HEK293 (cell line): ENCODE data around the gene KLHL29.

Experiments used
- CTCF ChIA-PET: fragments of 350-600 bp; formaldehyde crosslinking; extraction: SDS; loops from one replicate; lab custom pipeline; 2021; ENCODE audit warnings: antibody characterized with exemption; lab: Yijun Ruan, JAX
- POLR2A ChIA-PET: fragments of 300-600 bp; formaldehyde crosslinking; extraction: SDS; loops from one replicate; lab custom pipeline; 2020; ENCODE audit warnings: antibody characterized with exemption, inconsistent platforms; lab: Yijun Ruan, JAX
- H3K27ac ChIP-seq: fragments of 200-500 bp; sonication (Bioruptor generic); 2 replicates; pipeline ENCODE4 v1.5.1; 2014; ENCODE audit warnings: low read depth, low read length, control low read depth, inconsistent platforms; ENCODE audit errors: extremely low read depth
- H3K36me3 ChIP-seq, 2 experiments: fragments of 200-500 bp in 1 of 2; sonication (Bioruptor generic) in 1 of 2; 1 replicate in 1 of 2; 2 replicates in 1 of 2; pipeline ENCODE4 v1.5.1; 2014 to 2017; ENCODE audit warnings: inconsistent platforms in 2 of 2, low read length in 2 of 2; ENCODE audit not compliant: control insufficient read depth in 2 of 2, insufficient read depth in 1 of 2
- H3K4me1 ChIP-seq: fragments of 200-500 bp; sonication (Bioruptor generic); 2 replicates; pipeline ENCODE4 v1.5.1; 2014; ENCODE audit warnings: mild to moderate bottlenecking, low read length, inconsistent platforms; ENCODE audit not compliant: control insufficient read depth, insufficient read depth
- H3K4me3 ChIP-seq: 2 replicates; pipeline ENCODE4 v1.5.1; 2011; ENCODE audit warnings: low read depth, mild to moderate bottlenecking, control low read depth, low read length, moderate library complexity
- H3K9me3 ChIP-seq: fragments of 200-500 bp; sonication (Bioruptor generic); 2 replicates; pipeline ENCODE4 v1.5.1; 2014; ENCODE audit warnings: low read depth, low read length, inconsistent platforms; ENCODE audit not compliant: control insufficient read depth, insufficient read depth
- ATF2 ChIP-seq: fragments of 450-650 bp; formaldehyde crosslinking; IDR thresholded peaks from 2 replicates; pipeline ENCODE4 v1.5.1; 2016; ENCODE audit warnings: missing biosample characterization, missing genetic modification characterization, low read depth
- FEZF1 ChIP-seq: fragments of 450-650 bp; formaldehyde crosslinking; IDR thresholded peaks from 2 replicates; pipeline ENCODE4 v1.5.1; 2016; ENCODE audit warnings: missing biosample characterization, missing genetic modification characterization
- MYNN ChIP-seq: fragments of 450-650 bp; formaldehyde crosslinking; IDR thresholded peaks from 2 replicates; pipeline ENCODE4 v1.5.1; 2016; ENCODE audit warnings: missing biosample characterization, missing genetic modification characterization, borderline replicate concordance
- SCRT2 ChIP-seq: fragments of 450-650 bp; formaldehyde crosslinking; IDR thresholded peaks from 2 replicates; pipeline ENCODE4 v1.5.1; 2016; ENCODE audit warnings: missing biosample characterization, missing genetic modification characterization
- SETDB1 ChIP-seq: IDR thresholded peaks from one replicate; pipeline ENCODE4 v1.6.1; 2017; ENCODE audit warnings: mild to moderate bottlenecking, low read length, moderate library complexity, mixed read lengths; ENCODE audit not compliant: insufficient read length
- SP7 ChIP-seq: fragments of 450-650 bp; formaldehyde crosslinking; IDR thresholded peaks from 2 replicates; pipeline ENCODE4 v1.5.1; 2016; ENCODE audit warnings: missing biosample characterization, missing genetic modification characterization
- ZBTB20 ChIP-seq: fragments of 450-650 bp; formaldehyde crosslinking; IDR thresholded peaks from 2 replicates; pipeline ENCODE4 v1.5.1; 2016; ENCODE audit warnings: missing biosample characterization, missing genetic modification characterization
- ZBTB48 ChIP-seq: fragments of 450-650 bp; formaldehyde crosslinking; IDR thresholded peaks from 2 replicates; pipeline ENCODE4 v1.5.1; 2016; ENCODE audit warnings: missing biosample characterization, missing genetic modification characterization
- ZIC2 ChIP-seq: fragments of 450-650 bp; formaldehyde crosslinking; IDR thresholded peaks from 2 replicates; pipeline ENCODE4 v1.5.1; 2016; ENCODE audit warnings: missing biosample characterization, missing genetic modification characterization
- ZNF140 ChIP-seq: fragments of 450-650 bp; formaldehyde crosslinking; IDR thresholded peaks from 2 replicates; pipeline ENCODE4 v1.5.1; 2016; ENCODE audit warnings: missing biosample characterization, missing genetic modification characterization
- ZNF16 ChIP-seq: fragments of 450-650 bp; formaldehyde crosslinking; IDR thresholded peaks from 2 replicates; pipeline ENCODE4 v1.5.1; 2016; ENCODE audit warnings: low read depth, missing biosample characterization, missing genetic modification characterization
- ZNF211 ChIP-seq: fragments of 450-650 bp; formaldehyde crosslinking; IDR thresholded peaks from 2 replicates; pipeline ENCODE4 v1.5.1; 2016; ENCODE audit warnings: low read depth, missing biosample characterization, missing genetic modification characterization
- ZNF223 ChIP-seq: fragments of 450-650 bp; formaldehyde crosslinking; IDR thresholded peaks from 2 replicates; pipeline ENCODE4 v1.5.1; 2016; ENCODE audit warnings: missing biosample characterization, missing genetic modification characterization
- ZNF26 ChIP-seq: fragments of 450-650 bp; formaldehyde crosslinking; IDR thresholded peaks from 2 replicates; pipeline ENCODE4 v1.5.1; 2016; ENCODE audit warnings: missing biosample characterization, missing genetic modification characterization
- ZNF350 ChIP-seq: fragments of 450-650 bp; formaldehyde crosslinking; IDR thresholded peaks from 2 replicates; pipeline ENCODE4 v1.5.0; 2017; ENCODE audit warnings: missing biosample characterization, mild to moderate bottlenecking, missing genetic modification characterization
- ZNF529 ChIP-seq: fragments of 450-650 bp; formaldehyde crosslinking; IDR thresholded peaks from 2 replicates; pipeline ENCODE4 v1.5.1; 2017; ENCODE audit warnings: missing genetic modification characterization, missing biosample characterization; ENCODE audit not compliant: insufficient replicate concordance
- ZNF639 ChIP-seq: fragments of 450-650 bp; formaldehyde crosslinking; IDR thresholded peaks from 2 replicates; pipeline ENCODE4 v1.5.1; 2016; ENCODE audit warnings: missing biosample characterization, missing genetic modification characterization
- ZSCAN16 ChIP-seq: fragments of 450-650 bp; formaldehyde crosslinking; IDR thresholded peaks from 2 replicates; pipeline ENCODE4 v1.5.1; 2016; ENCODE audit warnings: missing biosample characterization, missing genetic modification characterization
- ZSCAN23 ChIP-seq: fragments of 450-650 bp; formaldehyde crosslinking; IDR thresholded peaks from 2 replicates; pipeline ENCODE4 v1.5.1; 2016; ENCODE audit warnings: missing biosample characterization, missing genetic modification characterization
- ZSCAN5A ChIP-seq: fragments of 450-650 bp; formaldehyde crosslinking; IDR thresholded peaks from 2 replicates; pipeline ENCODE4 v1.5.1; 2016; ENCODE audit warnings: missing biosample characterization, missing genetic modification characterization

The KLHL29 gene

GRCh38 chr2:23615216-23616020, 230.4 kb downstream of the KLHL29 start:
- no peaks in the 10 kb centered on the region for H3K9me3 ChIP-seq
- no peaks in the 10 kb centered on the region for H3K36me3 ChIP-seq
- ChIA-PET POLR2A (no interaction called here), CTCF (no interaction called here)
- TF ChIP-seq ZNF350 (tag by site-specific recombination): no peak
- TF ChIP-seq ZNF223 (tag by site-specific recombination): no peak
- no peak for TF ChIP-seq ZNF26 (tag by site-specific recombination)
- no peak for TF ChIP-seq ZNF140 (tag by site-specific recombination)
- TF ChIP-seq ZNF639: no peak
- TF ChIP-seq ZSCAN23 (tag by site-specific recombination): no peak
- no peak for TF ChIP-seq ZSCAN5A (tag by site-specific recombination)
- no peak for TF ChIP-seq MYNN (tag by site-specific recombination)
- no peak for TF ChIP-seq ZSCAN16 (tag by site-specific recombination)
- TF ChIP-seq FEZF1 (tag by site-specific recombination): no peak
- TF ChIP-seq ZBTB20 (tag by site-specific recombination): no peak
- TF ChIP-seq SETDB1: no peak
- TF ChIP-seq SP7 (tag by site-specific recombination): no peak
- no peak for TF ChIP-seq ZNF16 (tag by site-specific recombination)
- TF ChIP-seq SCRT2: no peak
- no peak for TF ChIP-seq ATF2 (tag by site-specific recombination)
- no peak for TF ChIP-seq ZNF529 (tag by site-specific recombination)
- H3K27ac ChIP-seq: no peak overlapping the region
- H3K4me1 ChIP-seq: no peaks in the 10 kb centered on the region
- H3K4me3 ChIP-seq: no peak overlapping the region

GRCh38 chr2:23616630-23617029, 231.7 kb downstream of the KLHL29 start:
- Histone ChIP-seq H3K4me1 (no peaks in the 10 kb centered on the region), H3K27ac (no peak overlapping the region), H3K36me3 (no peaks in the 10 kb centered on the region), H3K4me3 (no peak overlapping the region), H3K9me3 (no peaks in the 10 kb centered on the region)
- POLR2A ChIA-PET: no interaction called here
- CTCF ChIA-PET: no interaction called here
- TF ChIP-seq ZBTB48 (tag by site-specific recombination) (no peak), ZNF211 (tag by site-specific recombination) (no peak), ZIC2 (tag by site-specific recombination) (peak; percentile 21; the same call in 1 of the 2 replicates)
